ENCODE results near the gene ACTN4.

ACTN4 gene

DNA sequence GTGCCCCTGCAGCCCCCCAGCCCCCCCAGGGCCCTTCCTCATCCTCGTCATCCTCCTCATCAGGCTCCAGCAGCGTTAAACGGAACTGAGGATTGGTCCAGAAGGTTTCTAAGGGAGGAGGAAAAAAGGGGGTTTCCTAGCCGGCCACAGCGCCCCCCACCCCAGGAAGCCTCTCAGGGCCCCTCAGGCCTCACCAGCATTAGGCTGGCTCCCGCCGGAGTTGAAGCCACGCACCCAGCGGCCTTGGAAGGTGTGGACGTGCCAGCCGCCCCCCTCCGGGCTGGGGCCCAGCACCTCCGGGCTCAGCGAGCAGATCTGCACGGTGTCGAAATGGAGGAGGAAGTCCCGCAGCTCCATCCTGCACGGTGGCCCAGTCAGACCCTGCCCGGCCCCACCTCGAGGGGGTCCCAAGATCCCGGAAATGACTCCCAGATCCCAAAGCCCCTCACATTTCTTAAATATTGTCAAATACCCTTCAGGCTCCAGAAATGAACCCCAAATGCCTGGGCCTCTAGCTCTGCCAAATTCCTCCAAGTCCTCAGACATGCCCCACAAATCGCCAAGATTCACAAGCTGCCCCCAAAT lies 89.9 kb downstream of the ACTN4 start:
- H3K27ac ChIP-seq, result peak overlapping the region; percentile 75

DNA sequence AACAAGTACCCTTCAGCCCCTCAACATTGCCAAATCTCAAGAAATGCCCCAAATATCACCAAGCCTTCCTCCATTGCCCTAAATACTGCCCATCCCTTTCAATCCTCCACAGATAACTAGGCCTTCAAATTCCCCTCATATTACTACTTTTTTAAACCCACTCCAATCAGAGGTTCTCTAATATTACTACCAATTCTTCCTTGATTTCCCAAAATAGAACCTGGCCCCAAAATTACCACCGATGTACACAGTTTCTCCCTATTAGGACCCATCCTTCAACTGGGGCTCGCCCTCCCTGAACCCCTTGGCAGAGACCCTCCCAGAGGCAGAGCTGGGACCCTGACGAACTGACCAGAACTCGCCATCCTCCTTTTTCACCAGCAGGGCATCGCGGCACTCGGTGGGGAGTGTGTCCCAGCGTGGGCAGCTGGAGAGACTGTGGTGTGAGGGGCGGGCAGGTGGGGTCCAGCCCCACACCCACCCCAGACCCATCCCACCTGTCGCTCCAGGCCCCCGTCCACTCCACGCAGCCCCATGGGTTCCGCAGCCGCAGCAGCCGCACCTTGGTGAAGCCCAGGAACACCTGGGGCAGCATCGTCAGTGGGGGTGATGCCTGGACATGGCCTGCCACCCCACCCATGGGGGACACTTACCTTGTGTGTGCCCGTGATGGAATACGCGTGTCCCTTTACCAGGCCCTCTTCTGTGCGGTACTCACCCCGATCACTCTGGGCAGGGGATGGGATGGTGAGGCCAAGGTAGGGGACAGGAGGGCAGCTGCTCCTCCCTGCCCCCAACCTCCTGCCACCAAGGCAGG lies 90.7 kb downstream of the ACTN4 start:
- no peak overlapping the region for H3K27ac ChIP-seq
- no peak for TF ChIP-seq ZFX (IDR thresholded peaks at IDR 0.05; ENCODE audit: borderline replicate concordance)
- TF ChIP-seq, protein P1, sequence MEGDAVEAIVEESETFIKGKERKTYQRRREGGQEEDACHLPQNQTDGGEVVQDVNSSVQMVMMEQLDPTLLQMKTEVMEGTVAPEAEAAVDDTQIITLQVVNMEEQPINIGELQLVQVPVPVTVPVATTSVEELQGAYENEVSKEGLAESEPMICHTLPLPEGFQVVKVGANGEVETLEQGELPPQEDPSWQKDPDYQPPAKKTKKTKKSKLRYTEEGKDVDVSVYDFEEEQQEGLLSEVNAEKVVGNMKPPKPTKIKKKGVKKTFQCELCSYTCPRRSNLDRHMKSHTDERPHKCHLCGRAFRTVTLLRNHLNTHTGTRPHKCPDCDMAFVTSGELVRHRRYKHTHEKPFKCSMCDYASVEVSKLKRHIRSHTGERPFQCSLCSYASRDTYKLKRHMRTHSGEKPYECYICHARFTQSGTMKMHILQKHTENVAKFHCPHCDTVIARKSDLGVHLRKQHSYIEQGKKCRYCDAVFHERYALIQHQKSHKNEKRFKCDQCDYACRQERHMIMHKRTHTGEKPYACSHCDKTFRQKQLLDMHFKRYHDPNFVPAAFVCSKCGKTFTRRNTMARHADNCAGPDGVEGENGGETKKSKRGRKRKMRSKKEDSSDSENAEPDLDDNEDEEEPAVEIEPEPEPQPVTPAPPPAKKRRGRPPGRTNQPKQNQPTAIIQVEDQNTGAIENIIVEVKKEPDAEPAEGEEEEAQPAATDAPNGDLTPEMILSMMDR (IDR thresholded peaks at IDR 0.05), result no peak

More for the DNA sequence above, 89.9 kb downstream of the ACTN4 start:
- no peak for TF ChIP-seq ZFX (IDR thresholded peaks at IDR 0.05; ENCODE audit: borderline replicate concordance)
- TF ChIP-seq, protein P1 (IDR thresholded peaks at IDR 0.05), result no peak

DNA sequence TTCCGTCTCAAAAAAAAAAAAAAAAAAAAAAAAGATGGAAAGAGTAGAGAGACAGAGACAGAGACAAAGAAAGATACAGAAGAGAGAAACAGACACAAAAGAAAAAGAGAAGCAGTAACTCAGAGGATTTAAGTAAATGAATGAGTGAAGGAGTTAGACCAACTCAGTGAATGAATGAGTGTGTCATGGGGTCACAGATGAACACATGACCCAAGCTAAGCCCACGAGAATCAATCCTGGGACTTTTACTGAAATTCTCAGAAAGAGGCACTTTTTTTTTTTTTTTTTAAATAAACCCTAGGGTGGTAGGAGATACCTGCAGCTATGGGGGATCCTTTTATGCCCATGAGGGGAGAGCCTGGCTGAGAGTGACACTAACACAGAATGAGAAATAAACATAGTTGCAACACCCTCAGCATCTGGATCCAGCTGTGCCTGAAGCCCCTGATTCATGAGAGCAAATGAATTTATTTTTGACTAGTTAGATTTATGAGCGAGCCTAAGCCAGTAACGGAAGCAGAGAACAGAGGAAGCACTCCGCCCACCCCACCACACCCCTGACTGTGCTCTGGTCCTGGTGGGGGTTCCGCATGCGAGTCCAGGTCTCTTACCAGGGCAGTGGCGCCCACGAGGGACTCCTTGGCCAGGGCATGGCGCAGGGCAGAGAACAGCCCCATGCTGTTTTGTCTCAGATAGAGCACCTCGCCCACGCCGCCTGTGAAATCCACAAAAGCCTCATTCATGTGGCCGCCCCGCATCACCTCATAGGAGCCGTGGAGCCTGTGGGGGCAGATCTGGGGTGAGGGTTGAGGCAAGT lies 92.2 kb downstream of the ACTN4 start:
- TF ChIP-seq, protein P1 (IDR thresholded peaks at IDR 0.05), result no peak
- TF ChIP-seq ZFX (IDR thresholded peaks at IDR 0.05; ENCODE audit: borderline replicate concordance), result no peak
- H3K27ac ChIP-seq, result no peak overlapping the region

- no peak overlapping the region for H3K27ac ChIP-seq
- TF ChIP-seq, protein P1 (IDR thresholded peaks at IDR 0.05), result no peak
- TF ChIP-seq ZFX (IDR thresholded peaks at IDR 0.05; ENCODE audit: borderline replicate concordance), result no peak
Measured at GRCh38 chr19:38740257-38740592, 92.8 kb downstream of the ACTN4 start.

- TF ChIP-seq, protein P1 (IDR thresholded peaks at IDR 0.05), result no peak
- no peak for TF ChIP-seq ZFX (IDR thresholded peaks at IDR 0.05; ENCODE audit: borderline replicate concordance)
- H3K27ac ChIP-seq, result no peak overlapping the region
Measured at GRCh38 chr19:38740932-38741331, 93.5 kb downstream of the ACTN4 start.

DNA sequence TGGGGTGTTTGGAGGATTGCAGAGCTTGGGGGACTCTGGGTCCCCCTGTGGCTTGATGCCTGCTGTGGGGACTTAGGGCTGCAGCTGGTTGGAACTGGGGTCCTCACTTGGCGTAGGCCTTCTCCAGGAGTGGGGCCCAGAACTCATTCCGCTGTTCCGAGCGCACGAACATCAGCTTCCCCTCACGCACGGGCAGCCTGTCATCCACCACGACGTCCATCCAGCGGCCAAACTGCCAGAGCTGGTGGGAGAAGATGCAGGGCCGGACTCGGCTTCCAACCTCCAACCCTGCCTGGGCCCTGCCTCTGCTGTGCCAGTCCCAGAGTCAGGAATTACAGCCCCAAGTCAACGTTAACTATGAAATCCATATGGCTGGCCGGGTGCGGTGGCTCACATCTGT lies 94.2 kb downstream of the ACTN4 start:
- H3K27ac ChIP-seq, result no peak overlapping the region

More for the DNA sequence above, 94.2 kb downstream of the ACTN4 start:
- TF ChIP-seq ZFX (IDR thresholded peaks at IDR 0.05; ENCODE audit: borderline replicate concordance), result no peak
- TF ChIP-seq, protein P1 (IDR thresholded peaks at IDR 0.05), result no peak
